ENCODE measurements around the gene AFG3L2.
A peak's percentile ranks its signal among the peaks of the same experiment; 100 is the strongest.

AFG3L2 gene

GRCh38 chr18:12318857-12319256 is 58.2 kb downstream of the AFG3L2 start:
- no peak for DNase-seq

GRCh38 chr18:12318334-12318697 is 58.7 kb downstream of the AFG3L2 start:
- DNase-seq: no peak

- DNase-seq: no peak
Observed at GRCh38 chr18:12317664-12318333, 59.2 kb downstream of the AFG3L2 start.

GRCh38 chr18:12315911-12316310 is 61.1 kb downstream of the AFG3L2 start:
- DNase-seq: no peak

GRCh38 chr18:12315490-12315889 is 61.5 kb downstream of the AFG3L2 start:
- no peak for DNase-seq

- DNase-seq: no peak
Observed at GRCh38 chr18:12314591-12315305, 62.3 kb downstream of the AFG3L2 start.

- DNase-seq: no peak
Observed at GRCh38 chr18:12313530-12314245, 63.3 kb downstream of the AFG3L2 start.

- no peak for DNase-seq
Observed at GRCh38 chr18:12312976-12313375, 64.1 kb downstream of the AFG3L2 start.

GRCh38 chr18:12310762-12311161 is 66.3 kb downstream of the AFG3L2 start:
- no peak for DNase-seq

GRCh38 chr18:12309683-12310198 is 67.3 kb downstream of the AFG3L2 start:
- DNase-seq: no peak

GRCh38 chr18:12308386-12309100 is 68.5 kb downstream of the AFG3L2 start:
- DNase-seq: peak; percentile 6

- no peak for DNase-seq
Observed at GRCh38 chr18:12307701-12308385, 69.2 kb downstream of the AFG3L2 start, which contains the start of gene TUBB6. TUBB6 (plus strand) TSS chr18:12308241; CDS start chr18:12308293, 52 bp downstream.

- no peak for DNase-seq
Observed at GRCh38 chr18:12306752-12307700, 70.0 kb downstream of the AFG3L2 start.

GRCh38 chr18:12305930-12306629 is 70.9 kb downstream of the AFG3L2 start:
- DNase-seq: no peak

- no peak for DNase-seq
Observed at GRCh38 chr18:12305211-12305610, 71.8 kb downstream of the AFG3L2 start.

- no peak for DNase-seq
Observed at GRCh38 chr18:12304351-12305210, 72.4 kb downstream of the AFG3L2 start.

- no peak for DNase-seq
Observed at GRCh38 chr18:12302391-12303147, 74.5 kb downstream of the AFG3L2 start.

- no peak for DNase-seq
Observed at GRCh38 chr18:12301263-12302005, 75.6 kb downstream of the AFG3L2 start.

Data from CD4-positive, alpha-beta T cell treated with Interleukin-6 for 4 hours (primary cell).